Keratinocyte (primary cell): ENCODE results near the gene NFE2L3. TPM values are rescaled to one million over a fixed set of nuclear protein-coding genes. Genes with fewer than 3 reads are reported as not detected.

Source experiments
- DNase-seq: peaks from one replicate; pipeline ENCODE4 v3.0.0-alpha.2; 2011; ENCODE audit warnings: low read depth, missing footprints, low spot score
- FAIRE-seq: peaks from 2 replicates; lab custom pipeline; 2011; peaks lifted over from hg19 to GRCh38; lab: Jason Lieb, UNC
- H2AFZ ChIP-seq: 2 replicates; pipeline ENCODE4 v1.6.0; 2012; ENCODE audit warnings: low read length, control low read depth, inconsistent platforms; ENCODE audit not compliant: control insufficient read depth
- H3K27ac ChIP-seq: 2 replicates; pipeline ENCODE4 v1.5.1; 2011; ENCODE audit warnings: low read length; ENCODE audit not compliant: control insufficient read depth, insufficient read depth
- H3K27me3 ChIP-seq: 3 replicates; pipeline ENCODE4 v1.6.0; 2011; ENCODE audit warnings: low read length; ENCODE audit not compliant: control insufficient read depth, insufficient read depth; ENCODE audit errors: extremely low read depth
- H3K36me3 ChIP-seq, 2 experiments: 2 replicates in 1 of 2; 3 replicates in 1 of 2; pipeline ENCODE4 v1.5.1; 2011; ENCODE audit warnings: low read length in 2 of 2, mild to moderate bottlenecking in 1 of 2; ENCODE audit not compliant: control insufficient read depth in 2 of 2, insufficient read depth in 2 of 2; ENCODE audit errors: extremely low read depth in 1 of 2
- H3K4me1 ChIP-seq: 3 replicates; pipeline ENCODE4 v1.5.1; 2011; ENCODE audit warnings: low read length; ENCODE audit not compliant: control insufficient read depth, insufficient read depth; ENCODE audit errors: extremely low read depth
- H3K4me2 ChIP-seq: 3 replicates; pipeline ENCODE4 v1.6.0; 2011; ENCODE audit warnings: low read depth, low read length; ENCODE audit not compliant: control insufficient read depth, insufficient read depth; ENCODE audit errors: extremely low read depth
- H3K4me3 ChIP-seq, 3 experiments: fragments of 200-600 bp in 1 of 3; sonication (generic) in 1 of 3; 2 replicates in 2 of 3; 3 replicates in 1 of 3; pipeline ENCODE4 v1.5.1; 2011 to 2016; ENCODE audit warnings: low read length in 3 of 3, mild to moderate bottlenecking in 3 of 3, control low read depth in 2 of 3, inconsistent platforms in 1 of 3, low read depth in 1 of 3, mixed read lengths in 1 of 3, mixed run types in 1 of 3, moderate library complexity in 1 of 3; ENCODE audit not compliant: control insufficient read depth in 2 of 3, insufficient read depth in 2 of 3; ENCODE audit errors: extremely low read depth in 1 of 3
- H3K79me2 ChIP-seq: 2 replicates; pipeline ENCODE4 v1.6.0; 2012; ENCODE audit warnings: low read length; ENCODE audit not compliant: control insufficient read depth, insufficient read depth
- H3K9ac ChIP-seq: 3 replicates; pipeline ENCODE4 v1.6.0; 2011; ENCODE audit warnings: low read length; ENCODE audit not compliant: control insufficient read depth, insufficient read depth; ENCODE audit errors: extremely low read depth
- H3K9me1 ChIP-seq: 3 replicates; pipeline ENCODE4 v1.6.0; 2011; ENCODE audit warnings: low read length; ENCODE audit not compliant: control insufficient read depth, insufficient read depth; ENCODE audit errors: extremely low read depth
- H3K9me3 ChIP-seq: 2 replicates; pipeline ENCODE4 v1.5.1; 2012; ENCODE audit warnings: low read depth, low read length; ENCODE audit not compliant: control insufficient read depth
- H4K20me1 ChIP-seq: 3 replicates; pipeline ENCODE4 v1.6.0; 2011; ENCODE audit warnings: low read length; ENCODE audit not compliant: control insufficient read depth, insufficient read depth; ENCODE audit errors: extremely low read depth
- CTCF ChIP-seq, 3 experiments: IDR thresholded peaks in 1 of 3; conservative IDR thresholded peaks in 1 of 3; optimal IDR thresholded peaks in 1 of 3; 2 replicates in 2 of 3; 3 replicates in 1 of 3; pipeline versions ENCODE3 to v1.5.1; 2011; ENCODE audit warnings: low read length in 3 of 3, mild to moderate bottlenecking in 3 of 3, moderate library complexity in 2 of 3, control low read depth in 1 of 3, inconsistent platforms in 1 of 3; ENCODE audit not compliant: insufficient read depth in 2 of 3; ENCODE audit errors: extremely low read depth in 1 of 3
- EZH2 ChIP-seq: IDR thresholded peaks from one replicate; pipeline ENCODE4 v1.6.1; 2012; ENCODE audit warnings: inconsistent platforms, mild to moderate bottlenecking, low read length, moderate library complexity
- dilution Hi-C: fragments of 300-500 bp; cut with MboI; formaldehyde crosslinking; loops from one replicate; pipeline ENCODE4 v1.7.0; 2020; ENCODE audit warnings: low sequenced_read_pairs; ENCODE audit not compliant: extremely low pct_ligation_motif_present
- polyA plus RNA-seq, 5 experiments: library from polyadenylated mRNA; depleted of rRNA in 3 of 5; stranded (reverse) in 3 of 5; stranded (forward) in 1 of 5; unstranded in 1 of 5; fragments of >200 nt; gene quantifications; 1 replicate in 1 of 5; 2 replicates in 3 of 5; 3 replicates in 1 of 5; pipeline versions ENCODE4 v1.2.1 to v1.2.3, GENCODE V29; 2011 to 2012; ENCODE audit warnings: missing spikeins in 2 of 5, low read depth in 1 of 5, low replicate concordance in 1 of 5

NFE2L3 gene
- polyA plus RNA-seq, 1 donor (not counting 4 experiments of a cell fraction or from before 2014, with no cell fraction given) = 17.8 TPM

DNA sequence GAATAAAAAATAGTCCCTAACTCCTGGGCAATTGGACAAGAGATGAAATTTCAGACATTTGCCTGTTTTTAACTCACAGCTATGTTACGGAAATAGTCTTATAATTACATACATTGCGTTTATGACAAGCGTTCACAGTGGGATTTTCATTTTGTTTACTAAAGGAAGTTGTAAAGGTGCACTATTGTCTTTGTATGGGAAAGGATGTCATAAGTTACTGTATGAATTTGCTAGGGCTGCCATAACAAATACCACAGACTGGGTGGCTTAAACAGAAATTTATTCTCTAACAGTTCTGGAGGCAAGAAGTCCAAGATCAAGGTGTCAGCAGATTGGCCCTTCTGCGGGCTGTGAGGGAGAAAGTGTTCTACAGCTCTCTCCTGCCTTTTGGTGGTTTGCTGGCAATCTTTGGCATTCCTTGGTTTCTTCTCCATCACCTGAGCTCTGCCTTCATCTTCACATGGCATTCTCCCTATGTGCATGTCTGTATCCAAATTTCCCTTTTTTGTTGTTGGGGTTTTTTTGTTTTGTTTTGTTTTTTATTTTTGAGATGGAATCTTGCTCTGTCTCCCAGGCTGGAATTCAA lies 5.6 kb downstream of the NFE2L3 start:
- Histone ChIP-seq H4K20me1 (no peaks in the 10 kb centered on the region), H3K36me3 (no peaks in the 10 kb centered on the region), H3K27ac (peak overlapping the region; percentile 98), H3K4me1 (peaks cover 47% of the 10 kb centered on the region), H3K79me2 (peaks cover 36% of the 10 kb centered on the region), H3K9me1 (no peaks in the 10 kb centered on the region), H3K4me3 (no peak overlapping the region), H2AFZ (no peak overlapping the region), H3K27me3 (no peaks in the 10 kb centered on the region), H3K9ac (no peak overlapping the region), H3K9me3 (no peaks in the 10 kb centered on the region), H3K4me2 (peak overlapping the region; percentile 96)
- FAIRE-seq (no peak), DNase-seq (no peak)
- TF ChIP-seq EZH2 (no peak), CTCF (optimal IDR thresholded peaks at IDR 0.05 in 1 of 3, IDR thresholded peaks at IDR 0.05 in 1 of 3, conservative IDR thresholded peaks at IDR 0.05 in 1 of 3; ENCODE audit: extremely low read depth in 1 of 3, insufficient read depth in 2 of 3, low read length in 3 of 3) (no peak)
- dilution Hi-C loops = loop anchor here (10.0 kb wide), 1 partner anchor 283 kb away; no protein-coding TSS in a partner anchor

DNA sequence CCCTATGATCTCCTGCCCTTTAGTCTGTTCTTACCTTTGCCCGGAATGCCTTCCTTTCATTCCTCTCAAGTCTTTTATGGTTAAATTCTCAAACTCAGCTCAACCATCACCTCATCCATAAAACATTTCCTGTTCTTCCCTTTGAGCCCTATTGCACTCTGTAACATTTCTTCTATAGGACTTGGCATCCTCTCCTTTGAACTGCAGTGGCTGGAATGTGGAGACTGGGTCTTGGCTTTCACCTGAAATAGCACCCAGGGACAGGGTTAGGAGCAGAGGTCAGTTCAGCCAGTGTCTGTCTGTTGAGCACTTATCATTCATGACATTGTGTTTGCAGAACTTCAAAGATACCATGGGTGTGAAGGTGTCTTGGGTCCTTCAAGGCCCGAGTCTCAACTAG lies 7.2 kb downstream of the NFE2L3 start:
- Histone ChIP-seq H3K4me1 (peaks cover 34% of the 10 kb centered on the region), H2AFZ (no peak overlapping the region), H3K79me2 (peaks cover 30% of the 10 kb centered on the region), H3K36me3 (no peaks in the 10 kb centered on the region), H3K4me3 (no peak overlapping the region), H3K4me2 (no peak overlapping the region), H4K20me1 (no peaks in the 10 kb centered on the region), H3K9ac (no peak overlapping the region), H3K9me1 (no peaks in the 10 kb centered on the region), H3K27me3 (no peaks in the 10 kb centered on the region), H3K9me3 (no peaks in the 10 kb centered on the region), H3K27ac (no peak overlapping the region)
- DNase-seq = no peak
- dilution Hi-C loops = loop anchor here (10.0 kb wide), 1 partner anchor 284 kb away; no protein-coding TSS in a partner anchor
- TF ChIP-seq EZH2 (no peak), CTCF (optimal IDR thresholded peaks at IDR 0.05 in 1 of 3, IDR thresholded peaks at IDR 0.05 in 1 of 3, conservative IDR thresholded peaks at IDR 0.05 in 1 of 3; ENCODE audit: extremely low read depth in 1 of 3, insufficient read depth in 2 of 3, low read length in 3 of 3) (no peak)
- no peak for FAIRE-seq
